HG02678 (cell line): ENCODE results near the gene DMTF1.
A peak's percentile ranks its signal among the peaks of the same experiment; 100 is the strongest.

ENCODE experiments used
- ATAC-seq: cut with Tn5 transposase; IDR thresholded peaks from one replicate; pipeline ENCODE4 v1.9.1; 2021; ENCODE audit warnings: mild to moderate bottlenecking, moderate library complexity; ENCODE audit not compliant: unreplicated experiment

Gene DMTF1

GRCh38 chr7:87146740-87147386, 5.4 kb upstream of the DMTF1 start:
- no peak for ATAC-seq

DNA sequence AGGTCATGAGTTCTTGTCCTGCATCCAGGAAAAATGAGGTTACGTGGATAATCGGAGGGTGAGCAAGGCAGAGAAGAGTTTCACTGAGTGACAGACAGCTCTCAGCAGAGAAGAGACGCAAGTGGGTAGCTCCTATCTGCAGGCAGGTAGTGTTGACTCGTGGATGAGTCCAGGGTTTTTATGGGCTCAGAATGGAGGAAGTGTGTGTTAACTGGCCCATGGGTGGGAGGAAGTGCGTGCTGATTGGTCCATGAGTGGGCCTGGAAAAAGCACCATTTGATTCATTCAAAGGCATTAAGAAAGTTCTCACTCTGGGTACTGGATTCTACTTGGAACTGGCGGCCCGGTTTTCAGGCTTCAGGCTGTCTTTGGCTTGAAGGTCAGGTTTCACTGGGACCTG, 4.8 kb upstream of the DMTF1 start:
- no peak for ATAC-seq

- no peak for ATAC-seq
These were observed 3.8 kb upstream of the DMTF1 start for GRCh38 chr7:87148332-87148955.

- ATAC-seq = no peak
These were observed 1.1 kb upstream of the DMTF1 start for GRCh38 chr7:87151002-87151728.

DNA sequence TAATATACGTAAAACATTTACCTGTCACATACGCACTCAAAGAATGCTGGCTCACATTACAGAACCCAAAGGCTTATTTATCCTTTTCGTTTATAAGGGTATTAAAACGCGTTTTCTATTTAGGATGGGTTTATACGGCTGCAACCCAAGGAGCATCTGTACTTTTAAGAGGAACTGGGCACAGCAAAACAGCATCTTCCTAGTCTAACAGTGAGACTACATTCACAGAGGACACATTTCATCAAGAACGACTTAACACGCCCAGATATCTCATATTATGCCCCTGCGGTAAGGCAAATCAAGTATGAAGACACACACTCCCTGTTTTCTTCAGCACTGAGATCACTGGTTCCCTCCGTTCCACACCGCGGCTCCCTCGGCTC, 533 bp upstream of the DMTF1 start:
- ATAC-seq = peak; percentile 29

GRCh38 chr7:87152897-87153641, 816 bp downstream of the DMTF1 start:
- ATAC-seq = peak; percentile 7

DNA sequence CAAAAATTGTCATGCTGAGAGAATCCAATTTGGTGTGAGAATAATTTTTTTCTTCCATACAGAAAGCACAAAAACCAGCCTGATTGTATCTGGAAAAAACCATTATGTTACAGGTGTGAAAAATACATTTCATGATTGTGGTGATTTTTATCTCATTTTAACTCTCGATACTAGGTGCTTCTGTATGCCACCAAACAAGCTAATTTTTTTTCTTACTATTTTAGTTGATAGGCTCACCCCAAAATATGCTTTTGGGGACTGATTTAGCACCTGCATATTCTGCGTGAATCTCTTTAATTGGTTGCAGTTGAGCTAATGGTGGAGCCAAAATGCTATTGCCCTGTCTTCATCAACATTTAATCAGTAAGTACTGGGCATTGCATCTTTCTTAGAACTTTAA, 1.9 kb downstream of the DMTF1 start:
- no peak for ATAC-seq

GRCh38 chr7:87154569-87154968, 2.3 kb downstream of the DMTF1 start:
- ATAC-seq = no peak

DNA sequence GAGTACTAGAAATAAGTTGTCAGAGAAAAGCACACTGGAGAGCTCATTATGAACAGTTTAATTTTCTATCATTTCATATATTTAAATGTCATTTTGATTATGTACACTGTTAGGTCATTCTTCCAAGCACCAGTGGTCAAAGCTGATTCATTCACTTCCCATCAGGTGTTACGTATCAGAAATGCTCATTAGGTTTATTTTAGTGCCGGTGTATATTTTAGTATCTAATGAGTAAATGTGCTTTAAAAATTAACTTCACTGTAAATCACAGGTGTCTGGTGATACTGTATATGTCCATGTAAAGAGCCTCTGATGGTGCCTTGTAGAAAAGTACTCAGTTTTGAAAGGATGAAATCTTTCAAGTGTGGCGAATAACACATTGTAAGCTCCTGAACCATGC, 3.5 kb downstream of the DMTF1 start:
- no peak for ATAC-seq

GRCh38 chr7:87156709-87157108, 4.5 kb downstream of the DMTF1 start:
- no peak for ATAC-seq

GRCh38 chr7:87159538-87159937, 7.3 kb downstream of the DMTF1 start:
- ATAC-seq = no peak

DNA sequence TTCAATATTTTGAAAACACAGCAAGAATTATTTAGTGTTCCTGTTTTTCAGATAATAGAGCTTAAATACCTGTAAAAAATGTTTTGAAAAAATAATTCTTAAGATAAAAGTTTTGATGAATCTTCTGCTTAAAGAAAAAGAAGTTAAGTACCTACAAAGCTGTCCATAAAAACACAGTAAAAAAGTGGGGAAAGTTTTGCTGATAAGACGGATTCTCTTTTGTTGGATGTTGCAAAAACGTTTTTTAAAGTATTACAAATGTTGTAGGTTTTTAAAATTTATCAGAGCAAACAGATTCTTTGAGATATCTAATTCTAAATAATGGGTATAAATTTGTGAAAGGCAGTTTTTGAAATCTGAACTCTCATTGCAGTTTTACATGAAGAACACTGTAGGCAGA, 12.2 kb downstream of the DMTF1 start:
- ATAC-seq = no peak

GRCh38 chr7:87170828-87171227, 18.6 kb downstream of the DMTF1 start:
- peak; percentile 51 for ATAC-seq

DNA sequence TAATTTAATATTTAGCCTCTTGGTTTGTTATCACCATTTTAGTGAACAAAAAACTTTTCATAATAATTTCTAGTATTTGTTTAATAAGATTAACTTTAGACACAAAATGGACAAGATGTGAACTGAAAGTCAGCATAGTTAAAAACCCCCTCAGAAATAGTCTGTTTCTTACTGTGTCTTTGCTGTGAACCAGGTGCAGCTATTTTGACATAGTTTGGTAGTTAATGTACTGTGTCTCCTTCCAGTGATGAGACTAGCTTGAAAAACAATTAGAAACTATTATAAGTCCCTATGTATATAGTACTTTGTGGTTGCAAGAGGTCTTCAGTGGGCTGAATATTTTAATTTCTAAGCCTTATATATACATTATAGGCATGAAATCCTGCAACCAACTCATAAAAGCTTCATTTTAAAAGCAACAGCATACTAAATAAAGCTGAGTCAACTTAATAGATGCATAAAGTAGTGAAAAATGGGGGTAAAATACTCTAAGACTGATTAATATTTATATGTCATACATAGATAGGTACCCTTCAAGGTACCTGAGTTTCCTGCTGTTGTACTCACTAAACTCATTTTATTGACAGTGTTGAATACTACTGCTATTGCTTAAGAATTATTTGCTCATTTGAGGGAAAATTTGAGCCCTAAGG, 19.2 kb downstream of the DMTF1 start:
- peak; percentile 38 for ATAC-seq

DNA sequence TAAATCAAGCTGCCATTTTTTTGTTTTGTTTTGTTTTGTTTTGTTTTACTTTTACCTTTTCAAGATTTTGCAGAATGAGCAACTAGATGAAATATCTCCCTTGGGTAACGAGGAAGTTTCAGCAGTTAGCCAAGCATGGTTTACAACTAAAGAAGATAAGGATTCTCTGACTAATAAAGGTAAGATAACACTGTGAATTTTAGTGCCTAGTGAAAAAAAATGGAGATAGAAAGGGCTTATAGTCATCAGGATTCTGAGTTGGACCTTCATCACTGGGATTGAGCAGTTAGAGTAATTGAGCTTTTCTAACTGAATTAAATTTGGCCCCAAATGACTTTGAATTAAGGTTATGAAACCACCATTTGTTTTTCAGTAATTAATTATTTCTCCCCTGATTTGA, 21.2 kb downstream of the DMTF1 start:
- ATAC-seq = no peak

- no peak for ATAC-seq
These were observed 26.1 kb downstream of the DMTF1 start for GRCh38 chr7:87178320-87178719.

- no peak for ATAC-seq
These were observed 26.9 kb downstream of the DMTF1 start for GRCh38 chr7:87179180-87179579.

DNA sequence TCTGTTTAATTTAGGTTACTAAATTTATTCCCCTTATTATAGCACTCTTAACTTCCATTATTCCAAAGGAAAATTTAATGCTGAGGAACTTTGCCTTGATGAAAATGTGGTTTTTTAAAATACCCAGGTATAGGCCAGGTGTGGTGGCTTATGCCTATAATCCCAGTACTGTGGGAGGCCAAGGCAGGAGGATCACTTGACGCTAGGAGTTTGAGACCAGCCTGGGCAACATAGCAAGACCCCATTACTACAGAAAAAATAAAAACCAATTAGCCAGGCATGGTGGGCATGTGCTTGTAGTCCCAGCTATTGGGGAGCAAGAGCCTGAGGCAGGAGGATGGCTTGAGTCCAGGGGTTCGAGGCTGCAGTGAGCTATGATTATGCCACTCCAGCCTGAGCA, 34.9 kb downstream of the DMTF1 start:
- ATAC-seq = no peak

GRCh38 chr7:87188930-87189329, 36.7 kb downstream of the DMTF1 start:
- no peak for ATAC-seq

DNA sequence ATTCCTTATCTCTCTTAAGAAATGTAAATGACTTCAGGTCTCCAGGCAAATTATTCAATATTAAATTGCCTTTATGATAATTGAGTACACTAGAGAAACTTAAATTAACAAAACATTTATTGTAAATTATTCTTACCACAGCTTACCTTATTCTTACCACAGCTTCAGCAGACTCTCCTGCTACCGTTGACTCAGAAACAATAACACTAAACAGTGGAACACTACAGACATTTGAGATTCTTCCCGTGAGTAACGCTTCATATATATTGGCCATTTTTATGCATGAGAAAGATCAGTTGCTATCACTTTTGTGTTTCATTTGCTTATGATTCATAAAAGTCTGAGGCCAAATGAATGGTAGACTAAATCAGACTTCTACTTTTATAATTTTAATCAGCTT, 38.5 kb downstream of the DMTF1 start:
- no peak for ATAC-seq
